HK-2 (cell line): Measurements from ENCODE around the gene ZNF558.
"Not testable (repeated sequence)": the region's sequence is repeated elsewhere in the genome, so short reads cannot be mapped to it uniquely, and the experiment has no call there.

Experiments
- DNase-seq: peaks from one replicate; pipeline ENCODE4 v3.0.0-alpha.2; 2018; ENCODE audit not compliant: unreplicated experiment

Gene ZNF558

DNA sequence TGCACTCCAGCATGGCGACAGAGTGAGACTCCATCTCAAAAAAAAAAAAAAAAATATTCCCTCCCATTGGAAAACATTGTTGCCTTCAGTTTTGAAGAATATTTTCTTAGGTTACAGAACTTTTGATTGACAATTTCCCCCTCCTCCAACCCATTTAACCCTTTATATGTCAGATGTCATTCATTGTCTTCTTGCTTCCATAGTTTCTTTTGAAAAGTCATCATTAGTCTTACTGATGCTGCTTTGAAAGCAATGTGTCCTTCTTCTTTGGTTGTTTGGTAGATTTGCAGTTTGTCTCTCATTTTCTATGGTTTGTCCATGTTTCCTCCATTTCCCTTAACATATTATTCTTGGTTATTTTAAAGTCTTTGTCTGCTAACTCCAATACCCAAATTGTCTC lies 25.4 kb downstream of the ZNF558 start:
- no peak for DNase-seq

DNA sequence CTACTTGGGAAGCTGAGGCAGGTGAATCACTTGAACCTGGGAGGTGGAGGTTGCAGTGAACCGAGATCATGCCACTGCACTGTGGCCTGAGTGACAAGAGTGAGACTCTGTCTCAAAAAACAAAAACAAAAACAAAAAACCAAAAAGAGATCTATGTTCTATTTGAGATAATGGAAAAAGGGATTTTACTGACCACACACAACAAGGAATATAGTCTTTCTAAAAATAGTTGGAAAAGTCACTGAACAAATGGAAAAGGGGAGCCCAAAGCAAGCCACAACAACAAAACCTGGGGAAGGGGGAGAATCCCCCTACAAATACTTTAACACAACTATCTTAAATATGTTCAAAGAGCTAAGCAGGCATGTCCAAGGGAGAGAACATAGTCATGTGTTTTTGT lies 37.3 kb downstream of the ZNF558 start:
- DNase-seq = no peak

DNA sequence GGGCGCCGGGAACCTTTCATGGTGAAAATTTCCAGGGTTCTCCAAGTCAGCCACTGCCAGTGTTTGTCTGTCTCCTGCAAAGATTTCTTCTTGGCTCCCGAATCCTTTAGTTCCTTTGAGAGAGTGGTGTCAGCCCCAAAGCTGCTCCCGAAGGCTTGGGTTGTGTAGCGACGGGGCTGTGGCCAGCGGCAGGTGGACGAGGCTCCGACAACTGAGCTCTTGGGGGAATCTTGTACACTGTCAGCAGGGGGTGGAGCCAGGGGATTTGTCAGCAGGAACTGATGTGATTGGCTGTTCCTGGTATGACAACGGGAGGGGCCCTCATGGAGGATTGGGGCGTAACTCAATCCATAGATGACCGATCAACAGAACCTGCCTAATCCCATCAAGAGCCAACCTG lies 58.5 kb downstream of the ZNF558 start:
- DNase-seq = not testable (repeated sequence)

DNA sequence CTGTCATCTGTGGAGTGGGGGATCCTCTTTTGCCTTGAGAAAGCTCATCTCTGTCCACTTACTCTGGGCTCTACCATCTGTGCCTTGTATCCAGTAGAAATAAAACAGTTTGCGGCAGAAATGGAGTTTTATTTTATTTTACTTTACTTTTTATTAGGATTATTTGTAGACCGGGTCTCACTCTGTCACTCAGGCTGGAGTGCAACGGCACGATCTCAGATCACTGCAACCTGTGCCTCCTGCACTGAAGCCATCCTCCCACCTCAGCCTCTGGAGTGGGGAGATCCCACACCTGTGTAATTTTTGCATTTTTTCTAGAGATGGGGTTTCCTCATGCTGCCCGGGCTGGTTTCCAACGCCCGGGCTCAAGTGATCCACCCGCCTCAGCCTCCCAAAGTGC lies 62.8 kb downstream of the ZNF558 start:
- DNase-seq = not testable (repeated sequence)

DNA sequence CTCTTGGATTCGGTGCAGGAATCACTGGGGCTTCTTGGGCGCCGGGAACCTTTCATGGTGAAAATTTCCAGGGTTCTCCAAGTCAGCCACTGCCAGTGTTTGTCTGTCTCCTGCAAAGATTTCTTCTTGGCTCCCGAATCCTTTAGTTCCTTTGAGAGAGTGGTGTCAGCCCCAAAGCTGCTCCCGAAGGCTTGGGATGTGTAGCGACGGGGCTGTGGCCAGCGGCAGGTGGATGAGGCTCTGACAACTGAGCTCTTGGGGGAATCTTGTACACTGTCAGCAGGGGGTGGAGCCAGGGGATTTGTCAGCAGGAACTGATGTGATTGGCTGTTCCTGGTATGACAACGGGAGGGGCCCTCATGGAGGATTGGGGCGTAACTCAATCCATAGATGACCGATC lies 64.8 kb downstream of the ZNF558 start:
- DNase-seq = not testable (repeated sequence)
